ENCODE measurements around the gene NEO1.

DNA sequence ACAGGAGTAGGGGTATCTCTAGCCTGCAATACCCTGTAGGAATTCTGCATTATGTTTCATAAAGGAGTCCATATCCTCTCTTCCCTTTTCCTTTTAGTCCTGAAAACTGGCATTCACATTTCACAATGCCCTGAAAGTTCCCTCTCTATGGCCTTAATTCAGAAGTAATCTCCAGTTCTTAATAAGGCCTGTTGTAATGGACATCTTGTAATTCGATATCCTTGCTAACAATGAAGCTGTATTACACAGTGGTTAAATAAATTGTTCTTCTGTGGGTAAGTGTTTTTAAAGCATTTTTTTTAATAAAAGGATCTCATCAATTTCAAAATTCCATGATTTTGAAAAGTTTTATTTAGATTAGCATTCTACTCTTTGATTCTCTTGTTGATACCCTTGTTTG, 34.3 kb upstream of the NEO1 start:
- TF ChIP-seq, protein P1, sequence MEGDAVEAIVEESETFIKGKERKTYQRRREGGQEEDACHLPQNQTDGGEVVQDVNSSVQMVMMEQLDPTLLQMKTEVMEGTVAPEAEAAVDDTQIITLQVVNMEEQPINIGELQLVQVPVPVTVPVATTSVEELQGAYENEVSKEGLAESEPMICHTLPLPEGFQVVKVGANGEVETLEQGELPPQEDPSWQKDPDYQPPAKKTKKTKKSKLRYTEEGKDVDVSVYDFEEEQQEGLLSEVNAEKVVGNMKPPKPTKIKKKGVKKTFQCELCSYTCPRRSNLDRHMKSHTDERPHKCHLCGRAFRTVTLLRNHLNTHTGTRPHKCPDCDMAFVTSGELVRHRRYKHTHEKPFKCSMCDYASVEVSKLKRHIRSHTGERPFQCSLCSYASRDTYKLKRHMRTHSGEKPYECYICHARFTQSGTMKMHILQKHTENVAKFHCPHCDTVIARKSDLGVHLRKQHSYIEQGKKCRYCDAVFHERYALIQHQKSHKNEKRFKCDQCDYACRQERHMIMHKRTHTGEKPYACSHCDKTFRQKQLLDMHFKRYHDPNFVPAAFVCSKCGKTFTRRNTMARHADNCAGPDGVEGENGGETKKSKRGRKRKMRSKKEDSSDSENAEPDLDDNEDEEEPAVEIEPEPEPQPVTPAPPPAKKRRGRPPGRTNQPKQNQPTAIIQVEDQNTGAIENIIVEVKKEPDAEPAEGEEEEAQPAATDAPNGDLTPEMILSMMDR (IDR thresholded peaks at IDR 0.05): no peak
- no peak for TF ChIP-seq POLR2A (IDR thresholded peaks at IDR 0.05)

All from uterus (tissue), 2 donors.